Measurements from ENCODE around the gene ITGAL. TPM values are rescaled to one million over a fixed set of nuclear protein-coding genes. Genes with fewer than 3 reads are reported as not detected.
A peak's percentile ranks its signal among the peaks of the same experiment; 100 is the strongest.

ITGAL gene
- total RNA-seq, 2 donors from 2014 or later, result 319 to 344 TPM

DNA sequence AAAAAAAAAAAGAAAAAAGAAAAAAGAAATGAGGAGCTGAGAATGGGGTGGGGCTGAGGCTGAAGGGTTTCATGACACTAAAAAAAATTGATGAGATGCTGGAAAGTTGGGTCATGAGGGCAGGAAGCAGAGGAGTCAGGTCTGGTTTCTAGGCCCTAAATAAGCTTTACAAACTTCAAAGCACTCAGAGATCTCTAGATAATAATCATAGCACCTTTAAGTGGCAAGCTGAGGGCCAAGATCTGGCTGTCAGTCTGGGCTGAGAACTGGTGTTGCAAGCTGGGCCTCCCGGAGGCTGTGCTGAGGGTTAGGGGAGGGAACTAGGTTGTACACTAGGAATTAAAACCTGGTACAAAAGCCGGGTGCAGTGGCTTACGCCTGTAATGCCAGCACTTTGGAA, 79.2 kb downstream of the ITGAL start:
- ATAC-seq (replicated peaks), result peak; percentile 87
- H3K27ac Mint-ChIP-seq, result peak overlapping the region; percentile 96
- H3K36me3 Mint-ChIP-seq (ENCODE audit: low read depth), result peaks cover 43% of the 10 kb centered on the region
- H3K9me3 Mint-ChIP-seq, result no peaks in the 10 kb centered on the region
- no peaks in the 10 kb centered on the region for H3K27me3 Mint-ChIP-seq
- H3K4me1 Mint-ChIP-seq, result peaks cover 34% of the 10 kb centered on the region
- peak overlapping the region; percentile 84 for H3K4me3 Mint-ChIP-seq

DNA sequence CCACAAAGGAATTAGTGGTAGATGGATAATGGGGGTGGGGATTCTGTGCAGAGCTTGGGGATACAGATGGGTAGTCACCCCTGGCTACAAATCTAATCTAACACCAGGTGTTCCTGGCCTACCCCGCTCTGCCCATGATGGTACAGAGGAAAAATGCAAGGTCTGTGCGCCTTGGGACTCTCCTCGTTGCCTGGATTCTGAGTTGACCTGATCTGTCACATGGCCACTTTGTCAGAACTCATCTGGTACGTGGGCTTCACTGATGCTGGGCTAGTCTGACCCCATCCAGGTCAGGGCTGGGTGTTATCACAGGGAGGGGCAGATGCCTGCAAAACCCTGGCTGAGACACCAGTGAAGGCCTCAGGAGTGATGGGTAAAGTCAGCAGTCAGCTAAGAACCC, 80.4 kb downstream of the ITGAL start:
- ATAC-seq (replicated peaks), result no peak
- H3K4me3 Mint-ChIP-seq, result peak overlapping the region; percentile 84
- no peaks in the 10 kb centered on the region for H3K9me3 Mint-ChIP-seq
- H3K27ac Mint-ChIP-seq, result peak overlapping the region; percentile 96
- H3K27me3 Mint-ChIP-seq, result no peaks in the 10 kb centered on the region
- H3K36me3 Mint-ChIP-seq (ENCODE audit: low read depth), result peaks cover 51% of the 10 kb centered on the region
- peaks cover 34% of the 10 kb centered on the region for H3K4me1 Mint-ChIP-seq

DNA sequence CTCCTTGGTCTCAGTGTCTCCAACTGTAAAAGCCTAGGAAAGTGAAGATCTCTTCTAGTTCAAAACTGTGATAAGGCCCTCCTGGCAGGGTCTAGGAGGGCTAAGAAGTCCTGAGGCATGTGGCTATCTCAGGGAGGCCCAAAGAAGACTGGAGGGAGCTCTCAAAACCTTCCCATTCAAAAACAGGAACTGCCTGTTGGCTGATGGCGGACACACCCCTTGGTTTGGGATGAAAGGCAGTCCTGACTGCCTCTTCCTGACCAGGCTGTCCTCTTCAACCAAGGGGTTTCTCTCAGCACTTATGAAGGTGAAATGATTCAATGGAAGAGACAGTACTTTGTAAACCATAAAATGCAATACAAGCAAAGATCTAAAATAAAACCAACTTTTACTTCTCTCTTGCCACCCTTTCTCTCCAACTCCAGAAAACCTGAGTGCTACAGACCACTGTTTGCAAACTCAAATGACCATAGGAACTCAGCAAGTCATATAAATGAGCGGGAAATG, 80.9 kb downstream of the ITGAL start:
- Mint-ChIP-seq H3K9me3 (no peaks in the 10 kb centered on the region), H3K4me1 (peaks cover 33% of the 10 kb centered on the region), H3K27me3 (no peaks in the 10 kb centered on the region), H3K4me3 (peak overlapping the region; percentile 84), H3K36me3 (ENCODE audit: low read depth) (peaks cover 51% of the 10 kb centered on the region), H3K27ac (peak overlapping the region; percentile 96)
- ATAC-seq (replicated peaks), result no peak

DNA sequence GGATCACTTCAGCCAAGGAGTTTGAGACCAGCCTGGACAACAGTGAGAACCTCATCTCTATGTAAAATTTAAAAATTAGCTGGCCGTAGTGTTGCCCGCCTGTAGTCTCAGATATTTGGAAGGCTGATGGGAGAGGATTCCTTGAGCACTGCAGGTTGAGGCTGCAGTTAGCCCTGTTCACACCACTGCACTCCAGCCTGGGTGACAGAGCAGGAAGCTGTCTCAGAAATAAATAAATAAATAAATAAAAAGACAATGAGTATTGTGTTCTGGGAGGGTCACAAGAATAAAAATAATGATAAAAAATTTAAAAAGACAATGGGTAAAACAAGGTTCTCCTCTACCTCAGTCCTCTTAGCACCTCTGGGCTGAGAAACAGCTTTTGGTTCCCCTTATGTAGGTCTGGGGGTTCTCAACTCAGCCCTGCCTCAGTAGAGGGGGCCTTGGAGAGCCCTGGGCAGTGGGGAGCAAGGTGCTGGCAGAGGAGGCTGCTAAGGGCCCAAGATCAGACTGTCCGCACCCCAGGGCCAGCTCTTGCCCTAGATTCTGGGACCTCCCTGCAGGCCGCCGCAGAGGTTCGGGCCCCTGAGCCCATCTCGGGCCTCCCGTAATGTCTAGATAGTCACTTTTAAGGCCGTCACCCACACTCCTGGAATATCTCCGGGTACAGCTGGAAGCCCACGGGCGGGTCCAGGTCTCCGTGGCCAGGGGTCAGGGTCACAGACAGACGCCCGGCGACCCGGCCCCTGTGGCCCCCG, 82.2 kb downstream of the ITGAL start:
- Mint-ChIP-seq H3K9me3 (no peaks in the 10 kb centered on the region), H3K36me3 (ENCODE audit: low read depth) (peaks cover 56% of the 10 kb centered on the region), H3K27ac (peak overlapping the region; percentile 96), H3K4me1 (peaks cover 33% of the 10 kb centered on the region), H3K4me3 (peak overlapping the region; percentile 87), H3K27me3 (no peaks in the 10 kb centered on the region)
- no peak for ATAC-seq (replicated peaks)

DNA sequence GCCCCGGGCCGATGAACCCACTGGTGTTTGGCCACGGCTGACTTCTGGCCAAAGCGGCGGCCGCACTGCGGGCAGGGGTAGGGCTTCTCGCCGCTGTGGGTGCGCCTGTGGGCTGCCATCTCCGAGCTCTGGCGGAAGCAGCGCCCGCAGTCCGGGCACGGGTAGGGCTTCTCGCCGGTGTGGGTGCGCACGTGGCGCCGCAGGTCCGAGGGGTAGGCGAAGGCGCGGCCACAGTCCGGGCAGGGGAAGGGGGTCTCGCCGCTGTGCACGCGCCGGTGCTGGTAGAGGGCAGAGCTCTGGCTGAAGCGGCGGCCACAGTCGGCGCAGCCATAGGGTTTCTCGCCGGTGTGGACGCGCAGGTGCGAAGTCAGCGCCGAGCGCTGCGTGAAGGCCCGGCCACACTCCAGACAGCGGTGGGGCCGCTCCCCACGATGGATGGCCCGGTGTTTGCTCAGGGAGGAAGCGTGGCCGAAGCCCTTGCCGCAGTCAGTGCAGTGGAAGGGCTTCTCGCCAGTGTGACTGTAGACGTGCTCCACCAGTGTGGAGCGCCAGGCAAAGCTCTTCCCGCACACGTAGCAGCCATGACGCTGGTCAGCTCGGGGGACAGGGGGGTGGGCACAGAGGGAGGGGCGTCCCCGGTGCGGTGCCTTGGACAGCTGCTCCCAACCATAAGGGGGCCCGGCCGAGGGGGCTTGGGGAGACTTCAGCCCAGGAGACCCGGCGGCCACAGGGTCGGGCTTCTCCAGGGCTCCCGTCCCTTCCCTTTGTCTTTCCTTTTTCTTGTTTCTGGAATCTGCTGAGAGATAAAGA, 83.0 kb downstream of the ITGAL start:
- no peak for ATAC-seq (replicated peaks)
- Mint-ChIP-seq H3K27ac (peak overlapping the region; percentile 89), H3K4me1 (peaks cover 33% of the 10 kb centered on the region), H3K27me3 (no peaks in the 10 kb centered on the region), H3K36me3 (ENCODE audit: low read depth) (peaks cover 56% of the 10 kb centered on the region), H3K4me3 (peak overlapping the region; percentile 87), H3K9me3 (no peaks in the 10 kb centered on the region)

DNA sequence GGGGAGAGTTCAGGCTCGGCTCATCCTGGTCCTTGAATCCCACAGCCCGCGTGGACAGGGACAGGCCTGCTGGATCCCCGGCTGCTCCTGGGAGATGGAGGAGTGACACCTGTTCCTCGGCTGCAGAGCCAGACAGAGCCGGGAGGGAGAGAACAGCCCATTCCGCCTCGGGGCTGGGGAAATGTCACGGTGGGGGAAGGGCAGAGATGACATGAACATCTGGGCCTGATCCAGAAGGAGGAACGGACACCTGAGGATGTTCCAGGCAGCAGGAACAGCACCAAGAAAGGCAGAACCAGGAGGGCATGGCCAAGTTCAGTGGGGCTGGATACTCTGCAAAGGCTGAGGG, 83.6 kb downstream of the ITGAL start:
- no peak for ATAC-seq (replicated peaks)
- Mint-ChIP-seq H3K9me3 (no peaks in the 10 kb centered on the region), H3K4me3 (peak overlapping the region; percentile 87), H3K4me1 (peaks cover 31% of the 10 kb centered on the region), H3K27me3 (no peaks in the 10 kb centered on the region), H3K27ac (peak overlapping the region; percentile 89), H3K36me3 (ENCODE audit: low read depth) (peaks cover 56% of the 10 kb centered on the region)

DNA sequence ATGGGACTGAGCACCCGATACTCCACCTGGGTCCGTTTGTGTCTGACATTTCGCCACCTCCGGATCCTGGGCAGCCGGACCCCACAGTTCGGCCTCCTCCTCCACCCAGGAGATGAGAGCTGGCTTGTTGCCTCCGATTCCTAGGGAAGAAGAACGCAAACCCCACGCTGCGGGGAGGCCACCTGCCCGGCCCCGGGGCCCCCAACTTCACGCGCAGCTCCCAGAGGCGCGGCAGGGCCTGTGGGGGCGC, 85.1 kb downstream of the ITGAL start:
- no peaks in the 10 kb centered on the region for H3K9me3 Mint-ChIP-seq

DNA sequence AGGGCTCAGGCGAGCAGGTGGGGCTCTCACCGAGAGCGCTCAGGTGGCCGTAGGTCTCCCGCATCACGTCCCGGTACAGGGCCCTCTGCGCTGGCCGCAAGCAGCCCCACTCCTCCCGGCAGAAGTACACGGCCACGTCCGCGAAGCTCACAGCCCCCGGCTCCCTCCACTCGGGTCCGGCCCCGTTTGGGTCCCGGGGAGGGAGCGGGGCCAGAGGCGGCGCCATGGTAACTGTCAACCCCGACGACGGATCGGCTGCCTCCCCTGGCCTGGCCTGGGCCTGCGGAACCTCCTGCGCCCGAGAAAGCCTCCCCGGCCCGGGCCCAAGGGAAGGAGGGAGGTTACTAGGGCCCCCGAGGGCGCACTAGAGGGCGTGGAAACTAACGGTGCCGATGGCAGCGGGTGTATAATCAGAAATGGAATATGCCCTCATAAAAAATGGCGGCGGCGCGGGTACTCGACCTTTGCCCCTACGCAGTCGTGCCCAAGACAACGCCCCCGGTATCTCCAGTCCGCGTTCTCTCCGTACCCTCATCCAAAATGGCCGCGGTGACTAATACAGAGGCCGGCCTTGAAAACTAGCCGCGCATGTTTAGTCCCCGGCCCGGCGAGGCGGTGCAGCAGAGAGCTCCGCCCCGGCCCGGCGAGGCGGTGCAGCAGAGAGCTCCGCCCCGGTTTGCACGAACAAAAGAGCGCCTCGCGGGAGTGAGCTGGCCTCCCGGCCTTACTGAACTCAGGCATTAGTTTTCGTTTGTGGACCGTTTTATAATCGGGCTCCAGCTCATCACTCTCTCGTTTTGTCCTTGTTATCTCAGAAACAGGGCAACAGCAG, 85.6 kb downstream of the ITGAL start, which contains the start of gene ZNF764:
TSS of gene ZNF764 (minus strand) at position 418 of the 832 bp plus-strand sequence. CDS start at position 226, 192 bp downstream.
- peak; percentile 95 for ATAC-seq (replicated peaks)
- H3K9me3 Mint-ChIP-seq, result no peaks in the 10 kb centered on the region
- peaks cover 21% of the 10 kb centered on the region for H3K4me1 Mint-ChIP-seq
- H3K36me3 Mint-ChIP-seq (ENCODE audit: low read depth), result peaks cover 49% of the 10 kb centered on the region
- peak within 1 kb of the TSS; percentile 89 for H3K27ac Mint-ChIP-seq
- H3K4me3 Mint-ChIP-seq, result peak within 1 kb of the TSS; percentile 87
- H3K27me3 Mint-ChIP-seq, result no peaks in the 10 kb centered on the region

More for the DNA sequence above, 85.1 kb downstream of the ITGAL start:
- Mint-ChIP-seq H3K27me3 (no peaks in the 10 kb centered on the region), H3K36me3 (ENCODE audit: low read depth) (peaks cover 51% of the 10 kb centered on the region), H3K4me1 (peaks cover 24% of the 10 kb centered on the region), H3K27ac (peak overlapping the region; percentile 89), H3K4me3 (peak overlapping the region; percentile 87)
- ATAC-seq (replicated peaks), result no peak

DNA sequence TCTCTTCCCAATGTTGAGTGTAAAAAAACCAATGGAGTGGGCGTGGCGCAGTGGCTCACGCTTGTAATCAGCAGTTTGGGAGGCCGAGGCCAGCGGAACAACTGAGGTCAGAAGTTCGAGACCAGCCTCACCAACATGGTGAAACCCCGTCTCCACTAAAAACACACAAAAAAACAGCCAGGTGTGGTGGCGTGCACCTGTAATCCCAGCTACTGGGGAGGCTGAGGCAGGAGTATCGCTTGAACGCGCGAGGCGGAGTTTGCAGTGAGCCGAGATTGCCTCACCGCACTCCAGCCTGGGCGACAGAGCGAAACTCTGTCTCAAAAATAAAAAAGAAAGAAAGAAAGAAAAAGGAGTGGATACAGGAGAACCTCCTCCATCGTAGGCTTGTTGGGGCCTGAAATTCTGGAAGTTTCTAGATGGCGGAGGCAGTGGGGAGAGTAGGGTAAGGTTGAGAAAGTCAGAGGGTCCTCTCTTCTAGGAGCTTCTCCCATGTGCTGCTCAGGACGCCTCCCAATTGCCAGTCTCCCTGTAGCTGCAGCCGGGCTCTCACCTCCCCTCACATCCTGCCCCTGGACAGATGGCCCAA, 86.3 kb downstream of the ITGAL start:
- peak overlapping the region; percentile 87 for H3K4me3 Mint-ChIP-seq
- H3K27me3 Mint-ChIP-seq, result no peaks in the 10 kb centered on the region
- peaks cover 14% of the 10 kb centered on the region for H3K4me1 Mint-ChIP-seq
- H3K27ac Mint-ChIP-seq, result peak overlapping the region; percentile 89
- no peaks in the 10 kb centered on the region for H3K9me3 Mint-ChIP-seq
- ATAC-seq (replicated peaks), result no peak
- peaks cover 42% of the 10 kb centered on the region for H3K36me3 Mint-ChIP-seq (ENCODE audit: low read depth)

DNA sequence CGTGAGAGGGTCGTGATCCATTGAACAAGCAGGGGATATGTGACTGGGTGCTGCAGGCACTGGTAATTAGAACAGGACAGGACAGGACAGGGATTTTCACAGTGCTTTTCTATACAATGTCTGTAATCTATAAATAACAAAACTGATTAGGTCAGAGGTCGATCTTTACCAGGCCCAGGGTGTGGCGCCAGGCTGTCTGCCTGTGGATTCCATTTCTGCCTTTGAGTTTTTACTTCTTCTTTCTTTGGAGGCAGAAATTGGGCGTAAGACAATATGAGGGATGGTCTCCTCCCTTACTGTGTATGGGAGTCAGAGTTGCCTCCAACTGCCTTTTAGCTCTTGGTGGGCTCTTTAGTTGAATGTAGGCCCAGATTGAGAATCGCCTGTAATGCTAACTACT, 87.1 kb downstream of the ITGAL start:
- ATAC-seq (replicated peaks), result no peak
- H3K27me3 Mint-ChIP-seq, result no peaks in the 10 kb centered on the region
- peaks cover 34% of the 10 kb centered on the region for H3K36me3 Mint-ChIP-seq (ENCODE audit: low read depth)
- H3K9me3 Mint-ChIP-seq, result no peaks in the 10 kb centered on the region
- peak overlapping the region; percentile 89 for H3K27ac Mint-ChIP-seq
- H3K4me1 Mint-ChIP-seq, result peaks cover 9% of the 10 kb centered on the region
- peak overlapping the region; percentile 87 for H3K4me3 Mint-ChIP-seq

DNA sequence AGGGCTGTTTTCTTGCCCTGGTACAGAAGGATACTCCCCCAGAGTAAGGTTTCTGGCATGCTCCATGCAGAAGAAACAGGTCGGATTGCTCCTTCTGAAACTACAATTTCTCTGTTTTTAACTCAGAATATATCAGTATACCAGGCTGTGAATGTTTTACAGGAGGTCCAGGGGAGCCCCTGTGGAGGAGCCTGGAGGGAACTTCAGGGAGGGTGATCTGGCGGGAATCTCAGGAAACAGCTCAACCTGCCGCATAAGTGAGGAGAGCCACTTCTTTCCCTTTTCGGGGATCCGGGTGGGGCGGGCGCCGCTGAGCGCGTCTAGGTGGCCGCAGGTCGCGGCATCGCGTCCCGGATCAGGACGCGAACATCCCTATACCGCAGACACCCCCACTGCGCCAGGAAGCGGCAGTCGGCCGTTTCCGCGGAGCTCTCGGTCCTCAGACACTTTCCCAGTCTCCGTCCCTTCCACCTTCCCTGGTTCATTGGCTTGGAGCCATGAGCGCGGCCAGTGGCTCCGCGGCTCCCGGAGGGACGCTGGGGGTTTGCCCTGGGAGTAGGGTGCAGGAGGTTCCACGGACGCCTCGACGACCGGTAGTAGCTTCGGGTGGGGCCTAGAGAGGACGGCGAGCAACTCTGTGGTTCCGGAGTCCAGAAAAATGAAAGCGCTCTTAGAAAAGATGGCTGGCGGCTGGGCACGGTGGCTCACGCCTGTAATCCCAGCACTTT, 88.7 kb downstream of the ITGAL start:
- Mint-ChIP-seq H3K36me3 (ENCODE audit: low read depth) (peaks cover 18% of the 10 kb centered on the region), H3K4me1 (peaks cover 7% of the 10 kb centered on the region), H3K9me3 (no peaks in the 10 kb centered on the region), H3K27ac (peak overlapping the region; percentile 79), H3K27me3 (no peaks in the 10 kb centered on the region), H3K4me3 (peak overlapping the region; percentile 80)
- no peak for ATAC-seq (replicated peaks)

DNA sequence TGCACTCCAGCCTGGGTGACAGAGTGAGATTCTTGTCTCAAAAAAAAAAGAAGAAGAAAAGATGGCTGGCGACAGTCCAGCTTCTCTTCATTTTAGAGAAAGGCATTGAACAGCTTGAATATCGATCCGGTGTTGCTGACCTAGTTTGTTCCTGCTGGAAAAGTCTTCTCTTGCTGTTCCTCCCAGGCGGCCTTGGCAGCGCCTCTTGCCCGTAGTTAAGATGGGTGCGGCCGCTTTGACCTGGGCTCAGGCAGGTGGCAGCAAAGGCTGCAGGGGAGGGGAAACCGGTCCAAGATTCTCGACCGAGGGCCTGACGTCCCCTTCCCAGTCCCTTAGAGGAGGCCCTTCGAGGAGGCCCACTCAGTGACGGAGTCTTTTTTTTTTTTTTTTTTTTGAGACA, 89.5 kb downstream of the ITGAL start:
- no peak for ATAC-seq (replicated peaks)
- peaks cover 11% of the 10 kb centered on the region for H3K36me3 Mint-ChIP-seq (ENCODE audit: low read depth)
- no peaks in the 10 kb centered on the region for H3K27me3 Mint-ChIP-seq
- H3K9me3 Mint-ChIP-seq, result no peaks in the 10 kb centered on the region
- H3K4me1 Mint-ChIP-seq, result peaks cover 14% of the 10 kb centered on the region
- H3K4me3 Mint-ChIP-seq, result peak overlapping the region; percentile 80
- peak overlapping the region; percentile 79 for H3K27ac Mint-ChIP-seq

DNA sequence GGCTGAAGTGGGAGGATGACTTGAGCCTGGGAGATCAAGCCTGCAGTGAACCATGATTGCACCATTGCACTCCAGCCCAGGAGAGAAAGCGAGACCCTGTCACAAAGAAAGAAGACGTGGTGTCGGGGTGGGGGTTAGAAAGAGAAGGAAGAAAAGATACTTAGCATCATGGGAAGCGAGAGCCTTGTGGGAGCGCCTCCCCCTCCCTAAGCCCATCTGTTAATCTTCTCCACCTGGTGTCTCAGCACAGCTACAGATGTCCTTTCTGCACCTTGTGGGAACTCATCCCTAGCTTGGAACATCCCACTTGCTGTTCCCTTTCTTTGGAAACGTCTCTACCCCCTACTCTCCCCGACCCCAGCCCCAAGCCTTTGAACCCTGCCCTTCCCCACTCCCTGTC, 93.0 kb downstream of the ITGAL start:
- no peaks in the 10 kb centered on the region for H3K36me3 Mint-ChIP-seq (ENCODE audit: low read depth)
- H3K4me1 Mint-ChIP-seq, result peaks cover 20% of the 10 kb centered on the region
- no peak for ATAC-seq (replicated peaks)
- H3K27ac Mint-ChIP-seq, result no peak overlapping the region
- no peak overlapping the region for H3K4me3 Mint-ChIP-seq
- H3K27me3 Mint-ChIP-seq, result no peaks in the 10 kb centered on the region
- H3K9me3 Mint-ChIP-seq, result no peaks in the 10 kb centered on the region

Data from activated T-helper 17 cell treated with anti-CD3 and anti-CD28 coated beads, Interleukin-2, amount 50 U/mL, for 72 hours (primary cell).